SKM-1 treated with dmso at 0.1 percent for 144 hours (cell line): Measurements from ENCODE around the gene RAMACL.
A peak's percentile ranks its signal among the peaks of the same experiment; 100 is the strongest.
"Not testable (repeated sequence)": the region's sequence is repeated elsewhere in the genome, so short reads cannot be mapped to it uniquely, and the experiment has no call there.

Experiments
- DNase-seq: peaks from one replicate; lab custom pipeline; 2025; ENCODE audit not compliant: unreplicated experiment; lab: John Stamatoyannopoulos, UW

RAMACL gene

GRCh38 chr6:166596776-166597507, 10.5 kb upstream of the RAMACL start:
- no peak for DNase-seq

GRCh38 chr6:166595949-166596348, 9.5 kb upstream of the RAMACL start:
- DNase-seq: no peak

GRCh38 chr6:166595061-166595780, 8.7 kb upstream of the RAMACL start:
- no peak for DNase-seq

GRCh38 chr6:166592821-166593220, 6.3 kb upstream of the RAMACL start:
- DNase-seq: no peak

- DNase-seq: no peak
Observed at GRCh38 chr6:166591961-166592520, 5.6 kb upstream of the RAMACL start.

- no peak for DNase-seq
Observed at GRCh38 chr6:166591026-166591425, 4.5 kb upstream of the RAMACL start.

GRCh38 chr6:166589786-166590574, 3.5 kb upstream of the RAMACL start:
- DNase-seq: no peak

GRCh38 chr6:166589337-166589731, 2.9 kb upstream of the RAMACL start:
- DNase-seq: no peak

- DNase-seq: peak; percentile 53
Observed at GRCh38 chr6:166588691-166589336, 2.3 kb upstream of the RAMACL start.

GRCh38 chr6:166587631-166588413, 1.3 kb upstream of the RAMACL start:
- DNase-seq: peak; percentile 56

GRCh38 chr6:166584853-166585429, 1.5 kb downstream of the RAMACL start:
- no peak for DNase-seq

- DNase-seq: peak; percentile 46
Observed at GRCh38 chr6:166584155-166584554, 2.3 kb downstream of the RAMACL start.

- DNase-seq: no peak
Observed at GRCh38 chr6:166583230-166583965, 3.1 kb downstream of the RAMACL start.

- DNase-seq: no peak
Observed at GRCh38 chr6:166582258-166582657, 4.2 kb downstream of the RAMACL start.

- DNase-seq: not testable (repeated sequence)
Observed at GRCh38 chr6:166581801-166582200, 4.7 kb downstream of the RAMACL start.

- DNase-seq: no peak
Observed at GRCh38 chr6:166581091-166581511, 5.4 kb downstream of the RAMACL start.

- DNase-seq: no peak
Observed at GRCh38 chr6:166580076-166581050, 6.1 kb downstream of the RAMACL start.
